Hepatocyte (in vitro differentiated cells): Measurements from ENCODE around the gene ZNF689. TPM values are rescaled to one million over a fixed set of nuclear protein-coding genes. Genes with fewer than 3 reads are reported as not detected.

Experiments
- DNase-seq: peaks from one replicate; pipeline ENCODE4 v3.0.0-alpha.2; 2016; ENCODE audit warnings: low spot score
- H2AFZ ChIP-seq: fragments of 200-600 bp; sonication (generic); 2 replicates; pipeline ENCODE4 v1.6.0; 2016; ENCODE audit warnings: antibody characterized with exemption, mild to moderate bottlenecking
- H3K27ac ChIP-seq: fragments of 200-600 bp; sonication (generic); 2 replicates; pipeline ENCODE4 v1.5.1; 2016; ENCODE audit warnings: mild to moderate bottlenecking
- H3K27me3 ChIP-seq: fragments of 200-600 bp; sonication (generic); 2 replicates; pipeline ENCODE4 v1.6.1; 2016
- H3K36me3 ChIP-seq: fragments of 200-600 bp; sonication (generic); replicated peaks from 2 replicates; pipeline ENCODE4 v1.5.1; 2016; ENCODE audit warnings: low read depth; ENCODE audit not compliant: insufficient read depth
- H3K4me1 ChIP-seq: fragments of 200-600 bp; sonication (generic); 2 replicates; pipeline ENCODE4 v1.5.1; 2016; ENCODE audit warnings: mild to moderate bottlenecking, moderate library complexity; ENCODE audit not compliant: insufficient read depth
- H3K4me2 ChIP-seq: fragments of 200-600 bp; sonication (generic); 2 replicates; pipeline ENCODE4 v1.6.0; 2016
- H3K4me3 ChIP-seq: fragments of 200-600 bp; sonication (generic); 2 replicates; pipeline ENCODE4 v1.5.1; 2016; ENCODE audit warnings: mild to moderate bottlenecking
- H3K79me2 ChIP-seq: fragments of 200-600 bp; sonication (generic); 2 replicates; pipeline ENCODE4 v1.6.0; 2017; ENCODE audit warnings: mild to moderate bottlenecking
- H3K9me2 ChIP-seq: fragments of 200-600 bp; sonication (generic); replicated peaks from 2 replicates; pipeline ENCODE4 v1.6.0; 2017; ENCODE audit warnings: mild to moderate bottlenecking; ENCODE audit not compliant: insufficient read depth
- H3K9me3 ChIP-seq: fragments of 200-600 bp; sonication (generic); 2 replicates; pipeline ENCODE4 v1.5.1; 2016; ENCODE audit warnings: low read depth, mild to moderate bottlenecking
- H4K20me1 ChIP-seq: fragments of 200-600 bp; sonication (generic); 2 replicates; pipeline ENCODE4 v1.6.0; 2016; ENCODE audit warnings: mild to moderate bottlenecking; ENCODE audit not compliant: insufficient read depth, poor library complexity, severe bottlenecking
- EZH2 ChIP-seq: fragments of 200-600 bp; sonication (generic); IDR thresholded peaks from 2 replicates; pipeline ENCODE4 v1.6.1; 2016; ENCODE audit warnings: antibody characterized with exemption, mild to moderate bottlenecking, borderline replicate concordance
- EZH2phosphoT487 ChIP-seq: fragments of 200-600 bp; sonication (generic); IDR thresholded peaks from one replicate; pipeline ENCODE4 v1.6.1; 2018; ENCODE audit warnings: antibody characterized with exemption, mild to moderate bottlenecking, low read depth, moderate library complexity; ENCODE audit not compliant: unreplicated experiment, severe bottlenecking
- WGBS: methylation state at CpG from one replicate; pipeline ENCODE4 v1.1.6; 2016; ENCODE audit warnings: low lambda C conversion rate; ENCODE audit errors: missing lambda C conversion rate; 5-methylcytosine and 5-hydroxymethylcytosine counted together
- polyA plus RNA-seq: library from polyadenylated mRNA; unstranded; fragments of >200 nt; fragmentation: Nextera tagmentation; extraction: Ambion mirVana; gene quantifications from 2 replicates; pipeline ENCODE4 v1.2.1, GENCODE V29; 2016
- total RNA-seq: library from RNA; depleted of rRNA; stranded (reverse); fragments of >200 nt; gene quantifications from 2 replicates; pipeline ENCODE4 v1.2.3, GENCODE V29; 2014
- TF ChIP-seq, protein P1 (sequence below): fragments of 200-600 bp; sonication (generic); IDR thresholded peaks from 2 replicates; pipeline ENCODE4 v1.5.1; 2016; ENCODE audit warnings: antibody characterized with exemption, mild to moderate bottlenecking; ENCODE audit not compliant: poor library complexity

The ZNF689 gene
- total and polyA plus RNA-seq, 2 experiments from 2014 or later = 8.0 to 8.7 TPM

DNA sequence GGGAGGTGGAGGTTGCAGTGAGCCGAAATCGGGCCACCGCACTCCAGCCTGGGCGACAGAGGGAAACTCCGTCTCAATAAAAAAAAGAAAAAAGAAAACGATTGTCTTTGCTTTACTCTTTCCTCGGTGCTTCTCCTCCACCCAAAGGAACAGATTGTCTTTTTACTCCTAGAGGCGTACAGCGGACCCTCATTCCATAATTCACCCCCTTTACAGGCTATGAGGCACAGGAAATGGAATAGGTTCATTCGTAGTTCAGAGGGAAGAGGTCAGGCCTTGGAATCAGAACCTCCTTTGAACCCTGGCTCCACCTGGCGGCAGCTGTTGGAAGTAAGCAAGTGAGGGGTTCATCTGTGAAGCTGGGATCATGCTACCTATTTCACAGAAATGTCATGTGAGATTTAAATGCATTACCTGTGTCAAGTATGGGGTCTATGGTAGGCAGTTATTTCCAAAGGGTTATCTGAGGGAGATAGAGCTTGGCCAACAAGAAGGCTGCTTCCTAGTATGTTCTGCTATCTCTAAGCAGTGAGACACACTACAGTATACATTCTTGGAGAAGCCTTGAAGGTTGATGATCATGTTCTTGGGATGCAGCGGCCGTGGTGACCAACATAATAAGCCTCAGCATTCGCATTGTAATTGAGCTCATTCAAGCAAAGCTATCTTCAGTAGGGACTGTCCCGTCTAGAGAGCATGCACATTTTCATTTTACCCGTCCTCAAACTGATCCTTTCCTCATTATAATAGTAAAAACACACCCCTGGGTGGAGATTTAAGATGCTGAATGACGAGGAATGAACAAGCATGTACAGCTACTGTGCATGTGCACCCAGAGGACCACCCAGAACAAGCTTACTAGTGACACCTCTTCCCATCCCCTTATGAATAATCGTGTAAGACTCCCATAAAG, 18.7 kb upstream of the ZNF689 start:
- H4K20me1 ChIP-seq = no peaks in the 10 kb centered on the region
- peak overlapping the region; percentile 59 for H3K4me2 ChIP-seq
- TF ChIP-seq EZH2phosphoT487 = no peak
- TF ChIP-seq, protein P1, sequence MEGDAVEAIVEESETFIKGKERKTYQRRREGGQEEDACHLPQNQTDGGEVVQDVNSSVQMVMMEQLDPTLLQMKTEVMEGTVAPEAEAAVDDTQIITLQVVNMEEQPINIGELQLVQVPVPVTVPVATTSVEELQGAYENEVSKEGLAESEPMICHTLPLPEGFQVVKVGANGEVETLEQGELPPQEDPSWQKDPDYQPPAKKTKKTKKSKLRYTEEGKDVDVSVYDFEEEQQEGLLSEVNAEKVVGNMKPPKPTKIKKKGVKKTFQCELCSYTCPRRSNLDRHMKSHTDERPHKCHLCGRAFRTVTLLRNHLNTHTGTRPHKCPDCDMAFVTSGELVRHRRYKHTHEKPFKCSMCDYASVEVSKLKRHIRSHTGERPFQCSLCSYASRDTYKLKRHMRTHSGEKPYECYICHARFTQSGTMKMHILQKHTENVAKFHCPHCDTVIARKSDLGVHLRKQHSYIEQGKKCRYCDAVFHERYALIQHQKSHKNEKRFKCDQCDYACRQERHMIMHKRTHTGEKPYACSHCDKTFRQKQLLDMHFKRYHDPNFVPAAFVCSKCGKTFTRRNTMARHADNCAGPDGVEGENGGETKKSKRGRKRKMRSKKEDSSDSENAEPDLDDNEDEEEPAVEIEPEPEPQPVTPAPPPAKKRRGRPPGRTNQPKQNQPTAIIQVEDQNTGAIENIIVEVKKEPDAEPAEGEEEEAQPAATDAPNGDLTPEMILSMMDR = peak; percentile 78
- no peak for TF ChIP-seq EZH2
- no peak overlapping the region for H3K4me3 ChIP-seq
- no peaks in the 10 kb centered on the region for H3K79me2 ChIP-seq
- no peaks in the 10 kb centered on the region for H3K9me3 ChIP-seq
- H3K27ac ChIP-seq = no peak overlapping the region
- H3K4me1 ChIP-seq = no peaks in the 10 kb centered on the region
- H3K27me3 ChIP-seq = no peaks in the 10 kb centered on the region
- no peaks in the 10 kb centered on the region for H3K36me3 ChIP-seq
- H2AFZ ChIP-seq = peak overlapping the region; percentile 82
- H3K9me2 ChIP-seq = no peaks in the 10 kb centered on the region
- DNase-seq = peak; percentile 85
- WGBS = 51% methylated on average over 18 of the region's 18 CpGs

DNA sequence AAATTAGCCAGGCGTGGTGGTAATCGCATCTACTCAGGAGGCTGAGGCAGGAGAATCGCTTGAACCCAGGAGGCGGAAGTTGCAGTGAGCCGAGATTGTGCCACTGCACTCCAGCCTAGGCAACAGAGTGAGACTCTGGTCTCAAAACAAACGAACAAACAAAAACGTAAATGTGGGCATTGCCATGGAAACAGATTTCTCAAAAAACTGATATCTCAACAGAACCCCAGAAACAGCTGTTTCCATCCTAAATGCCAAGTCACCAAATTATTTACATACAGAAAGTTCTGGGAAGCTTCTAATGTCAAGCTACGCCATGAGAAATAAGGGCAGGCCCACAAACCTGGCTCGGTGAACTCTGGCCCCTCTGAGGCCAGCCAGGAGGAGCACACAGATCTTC, 16.0 kb upstream of the ZNF689 start:
- Histone ChIP-seq H3K4me1 (no peaks in the 10 kb centered on the region), H3K27ac (no peak overlapping the region), H3K4me2 (no peak overlapping the region), H3K4me3 (no peak overlapping the region), H3K27me3 (no peaks in the 10 kb centered on the region), H3K36me3 (no peaks in the 10 kb centered on the region), H4K20me1 (no peaks in the 10 kb centered on the region), H3K9me3 (no peaks in the 10 kb centered on the region), H3K9me2 (no peaks in the 10 kb centered on the region), H2AFZ (no peak overlapping the region), H3K79me2 (no peaks in the 10 kb centered on the region)
- WGBS = 95% methylated on average over 9 of the region's 9 CpGs
- no peak for DNase-seq
- TF ChIP-seq EZH2phosphoT487 (no peak), EZH2 (no peak)
- TF ChIP-seq, protein P1 = no peak

DNA sequence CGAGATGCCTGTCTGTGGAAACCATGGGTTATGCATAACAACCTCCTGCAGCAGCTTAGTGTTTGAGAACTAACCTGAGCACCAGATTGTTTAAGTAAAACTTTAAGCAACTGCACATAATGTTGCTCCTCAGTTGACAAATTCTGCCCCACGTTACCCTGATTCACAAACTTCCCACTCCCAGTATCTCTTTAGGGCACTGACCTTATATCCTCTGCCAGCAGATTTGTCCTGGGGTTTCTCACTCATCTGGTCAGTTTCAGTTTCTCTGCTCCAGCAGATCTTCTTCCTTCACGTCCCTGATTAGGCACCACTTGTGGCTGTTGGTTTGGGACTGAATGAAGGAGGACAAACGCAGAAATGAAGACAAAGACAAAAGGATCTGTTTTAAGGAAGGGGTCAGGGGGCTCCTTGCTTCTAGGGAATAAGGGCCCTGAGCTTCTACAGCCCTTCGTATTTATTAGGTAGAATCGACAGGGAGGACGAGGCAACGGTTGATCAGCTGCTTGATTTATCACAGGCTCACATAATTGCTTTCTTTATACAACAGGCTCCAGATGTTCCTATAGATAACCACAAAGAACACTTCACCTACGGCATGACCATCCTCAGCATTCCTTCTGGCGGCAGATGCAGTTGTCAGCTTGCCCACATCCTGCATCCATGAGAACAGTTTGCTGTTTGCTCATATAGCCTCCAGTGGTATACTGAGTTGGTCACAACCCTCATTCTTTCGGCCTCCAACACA, 13.5 kb upstream of the ZNF689 start:
- Histone ChIP-seq H2AFZ (no peak overlapping the region), H3K4me2 (no peak overlapping the region)

More for the DNA sequence above, 13.5 kb upstream of the ZNF689 start:
- H3K27me3 ChIP-seq = no peaks in the 10 kb centered on the region
- no peak overlapping the region for H3K27ac ChIP-seq
- 86% methylated on average over 11 of the region's 11 CpGs for WGBS
- H3K9me2 ChIP-seq = no peaks in the 10 kb centered on the region
- no peaks in the 10 kb centered on the region for H3K9me3 ChIP-seq
- H3K4me1 ChIP-seq = no peaks in the 10 kb centered on the region
- H4K20me1 ChIP-seq = no peaks in the 10 kb centered on the region
- H3K36me3 ChIP-seq = no peaks in the 10 kb centered on the region
- no peak for DNase-seq
- TF ChIP-seq, protein P1 = no peak
- TF ChIP-seq EZH2 (no peak), EZH2phosphoT487 (no peak)
- no peaks in the 10 kb centered on the region for H3K79me2 ChIP-seq
- no peak overlapping the region for H3K4me3 ChIP-seq
